Measurements from ENCODE around the gene PHF13.

PHF13 gene

DNA sequence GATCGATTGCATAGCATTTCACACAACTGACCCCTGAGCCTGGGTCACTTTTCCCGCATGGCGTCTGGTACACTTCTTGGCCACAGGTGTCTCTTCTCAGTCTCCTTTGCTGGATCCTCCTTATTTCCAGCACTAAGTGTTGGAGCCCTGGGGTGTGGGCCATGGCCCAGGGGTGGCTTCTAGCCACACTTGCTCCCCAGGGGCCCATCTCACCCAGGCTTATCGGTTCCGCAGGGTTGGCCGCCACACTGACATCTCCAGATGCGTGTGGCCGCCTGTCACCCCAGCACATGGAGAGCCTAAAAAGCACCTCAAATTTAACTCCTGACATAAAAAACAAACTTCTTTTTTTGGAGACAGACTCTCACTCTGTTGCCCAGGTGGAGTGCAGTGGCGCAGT lies 13.5 kb downstream of the PHF13 start:
- DNase-seq (ENCODE audit: extremely low spot score) = no peak
- TF ChIP-seq, protein P1, sequence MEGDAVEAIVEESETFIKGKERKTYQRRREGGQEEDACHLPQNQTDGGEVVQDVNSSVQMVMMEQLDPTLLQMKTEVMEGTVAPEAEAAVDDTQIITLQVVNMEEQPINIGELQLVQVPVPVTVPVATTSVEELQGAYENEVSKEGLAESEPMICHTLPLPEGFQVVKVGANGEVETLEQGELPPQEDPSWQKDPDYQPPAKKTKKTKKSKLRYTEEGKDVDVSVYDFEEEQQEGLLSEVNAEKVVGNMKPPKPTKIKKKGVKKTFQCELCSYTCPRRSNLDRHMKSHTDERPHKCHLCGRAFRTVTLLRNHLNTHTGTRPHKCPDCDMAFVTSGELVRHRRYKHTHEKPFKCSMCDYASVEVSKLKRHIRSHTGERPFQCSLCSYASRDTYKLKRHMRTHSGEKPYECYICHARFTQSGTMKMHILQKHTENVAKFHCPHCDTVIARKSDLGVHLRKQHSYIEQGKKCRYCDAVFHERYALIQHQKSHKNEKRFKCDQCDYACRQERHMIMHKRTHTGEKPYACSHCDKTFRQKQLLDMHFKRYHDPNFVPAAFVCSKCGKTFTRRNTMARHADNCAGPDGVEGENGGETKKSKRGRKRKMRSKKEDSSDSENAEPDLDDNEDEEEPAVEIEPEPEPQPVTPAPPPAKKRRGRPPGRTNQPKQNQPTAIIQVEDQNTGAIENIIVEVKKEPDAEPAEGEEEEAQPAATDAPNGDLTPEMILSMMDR (IDR thresholded peaks at IDR 0.05; ENCODE audit: control extremely low read depth, extremely low read depth, low read depth, missing control alignments) = no peak
- POLR2A ChIA-PET = no interaction called here
- CTCF ChIA-PET = interaction anchor here (1.3 kb wide), 1 partner anchor 73 kb away, joined by 4 read pairs; the partner anchor contains the start of gene NOL9

DNA sequence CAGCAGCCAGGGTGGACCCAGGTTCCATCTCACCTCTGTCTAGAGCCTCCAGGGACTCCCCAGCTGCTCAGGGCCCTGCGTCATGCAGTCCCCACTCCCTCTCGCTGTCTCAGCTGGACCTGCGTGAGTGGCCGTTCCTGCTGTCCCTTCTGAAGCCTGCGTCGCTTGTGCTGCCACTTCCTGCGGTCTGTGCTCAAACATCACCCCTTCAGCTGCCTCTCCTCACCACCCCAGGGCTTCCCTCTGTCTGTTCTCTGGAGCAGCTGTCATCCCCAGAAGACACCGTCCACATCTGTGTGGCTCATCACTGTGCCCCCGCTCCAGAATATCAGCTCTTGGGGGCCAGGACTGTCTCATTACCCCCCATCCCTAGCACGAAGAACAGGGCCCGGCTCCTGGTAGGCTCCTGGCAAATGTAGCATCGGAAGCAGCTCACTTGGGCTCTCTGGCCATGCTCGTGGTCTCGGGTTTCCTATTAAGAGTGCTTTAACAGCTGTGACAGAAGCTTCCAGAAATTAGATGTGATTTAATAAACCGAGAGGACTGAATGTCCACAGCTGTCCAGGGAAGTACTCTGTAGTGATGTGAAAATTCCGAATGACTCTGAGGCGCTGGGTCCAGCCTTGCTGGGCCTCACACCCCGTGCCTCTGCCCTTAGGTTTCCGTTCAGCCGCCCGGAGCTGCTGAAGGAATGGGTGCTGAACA lies 14.5 kb downstream of the PHF13 start:
- CTCF ChIA-PET = interaction anchor here (1.3 kb wide), 2 partner anchors 18 to 74 kb away, joined by 3 to 4 read pairs; partner anchors contain the start of gene NOL9
- DNase-seq (ENCODE audit: extremely low spot score) = no peak
- TF ChIP-seq, protein P1 (IDR thresholded peaks at IDR 0.05; ENCODE audit: control extremely low read depth, extremely low read depth, low read depth, missing control alignments) = no peak
- POLR2A ChIA-PET = no interaction called here

DNA sequence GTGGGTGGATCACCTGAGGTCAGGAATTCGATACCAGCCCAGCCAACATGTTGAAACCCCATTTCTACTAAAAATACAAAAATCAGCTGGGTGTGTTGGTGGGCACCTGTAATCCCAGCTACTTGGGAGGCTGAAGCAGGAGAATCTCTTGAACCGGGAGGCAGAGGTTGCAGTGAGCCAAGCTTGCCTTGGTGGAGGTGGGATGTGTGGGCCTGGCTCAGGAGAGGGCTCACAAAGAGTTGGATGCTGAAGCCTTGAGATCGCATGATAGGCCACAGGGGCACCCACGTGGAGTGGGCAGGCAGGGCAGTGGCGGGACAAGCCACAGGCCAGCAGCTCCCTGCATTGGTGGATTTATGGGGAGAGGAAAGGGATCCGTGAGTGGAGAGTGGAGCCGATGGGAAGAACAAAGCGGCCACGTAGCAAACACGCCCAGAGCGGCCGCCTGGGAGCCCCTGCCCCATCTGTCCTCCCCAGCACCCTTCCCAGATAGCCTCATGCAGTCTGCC lies 15.5 kb downstream of the PHF13 start:
- CTCF ChIA-PET = interaction anchor here (1.3 kb wide), 1 partner anchor 17 kb away, joined by 3 read pairs; no protein-coding TSS in a partner anchor
- POLR2A ChIA-PET = interaction anchor here (0.5 kb wide), 1 partner anchor 1024 kb away, joined by 6 read pairs; no protein-coding TSS in a partner anchor
- TF ChIP-seq, protein P1 (IDR thresholded peaks at IDR 0.05; ENCODE audit: control extremely low read depth, extremely low read depth, low read depth, missing control alignments) = no peak

DNA sequence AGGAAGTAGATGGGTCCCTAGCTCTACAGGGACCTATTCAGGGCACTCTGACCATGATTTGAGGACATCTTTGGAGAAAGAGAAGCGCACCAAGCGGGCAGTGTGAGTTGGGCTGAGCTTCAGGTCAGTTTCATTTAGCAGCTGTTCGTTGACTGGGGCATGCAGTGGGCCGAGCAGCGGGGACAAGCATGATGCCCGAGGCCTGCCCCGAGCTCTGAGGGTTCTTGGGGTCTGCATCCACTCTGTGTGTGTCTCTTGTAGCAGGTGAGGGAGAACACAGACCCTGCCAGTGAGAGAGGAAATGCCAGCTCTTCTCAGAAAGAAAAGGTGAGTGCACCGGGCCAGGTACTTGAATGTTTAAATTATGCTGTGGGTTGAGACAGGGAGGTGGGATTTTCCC lies 16.5 kb downstream of the PHF13 start:
- POLR2A ChIA-PET = no interaction called here
- CTCF ChIA-PET = interaction anchor here (1.8 kb wide), 1 partner anchor 16 kb away, joined by 5 read pairs; no protein-coding TSS in a partner anchor
- TF ChIP-seq, protein P1 (IDR thresholded peaks at IDR 0.05; ENCODE audit: control extremely low read depth, extremely low read depth, low read depth, missing control alignments) = no peak
- no peak for DNase-seq (ENCODE audit: extremely low spot score)

More for the DNA sequence above, 15.5 kb downstream of the PHF13 start:
- no peak for DNase-seq (ENCODE audit: extremely low spot score)

DNA sequence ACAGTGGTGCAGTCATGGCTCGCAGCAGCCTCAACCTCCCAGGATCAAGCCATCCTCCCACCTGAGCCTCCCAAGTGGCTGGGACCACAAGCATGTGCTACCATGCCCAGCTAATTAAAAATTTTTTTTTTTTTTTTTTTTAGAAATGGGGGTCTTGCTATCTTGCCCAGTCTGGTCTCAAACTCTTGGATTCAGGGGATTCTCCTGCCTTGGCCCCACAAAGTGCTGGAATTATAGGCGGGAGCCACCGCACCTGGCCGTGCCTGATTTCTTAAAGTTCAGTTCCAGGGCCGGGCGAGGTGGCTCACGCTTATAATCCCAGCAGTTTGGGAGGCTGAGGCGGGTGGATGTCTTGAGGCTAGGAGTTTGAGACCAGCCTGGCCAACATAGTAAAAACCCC lies 17.5 kb downstream of the PHF13 start:
- ChIA-PET POLR2A (no interaction called here), CTCF (interaction anchor here (1.8 kb wide), 2 partner anchors 8 to 15 kb away, joined by 5 to 6 read pairs; no protein-coding TSS in a partner anchor)
- TF ChIP-seq, protein P1 (IDR thresholded peaks at IDR 0.05; ENCODE audit: control extremely low read depth, extremely low read depth, low read depth, missing control alignments) = no peak
- DNase-seq (ENCODE audit: extremely low spot score) = no peak

DNA sequence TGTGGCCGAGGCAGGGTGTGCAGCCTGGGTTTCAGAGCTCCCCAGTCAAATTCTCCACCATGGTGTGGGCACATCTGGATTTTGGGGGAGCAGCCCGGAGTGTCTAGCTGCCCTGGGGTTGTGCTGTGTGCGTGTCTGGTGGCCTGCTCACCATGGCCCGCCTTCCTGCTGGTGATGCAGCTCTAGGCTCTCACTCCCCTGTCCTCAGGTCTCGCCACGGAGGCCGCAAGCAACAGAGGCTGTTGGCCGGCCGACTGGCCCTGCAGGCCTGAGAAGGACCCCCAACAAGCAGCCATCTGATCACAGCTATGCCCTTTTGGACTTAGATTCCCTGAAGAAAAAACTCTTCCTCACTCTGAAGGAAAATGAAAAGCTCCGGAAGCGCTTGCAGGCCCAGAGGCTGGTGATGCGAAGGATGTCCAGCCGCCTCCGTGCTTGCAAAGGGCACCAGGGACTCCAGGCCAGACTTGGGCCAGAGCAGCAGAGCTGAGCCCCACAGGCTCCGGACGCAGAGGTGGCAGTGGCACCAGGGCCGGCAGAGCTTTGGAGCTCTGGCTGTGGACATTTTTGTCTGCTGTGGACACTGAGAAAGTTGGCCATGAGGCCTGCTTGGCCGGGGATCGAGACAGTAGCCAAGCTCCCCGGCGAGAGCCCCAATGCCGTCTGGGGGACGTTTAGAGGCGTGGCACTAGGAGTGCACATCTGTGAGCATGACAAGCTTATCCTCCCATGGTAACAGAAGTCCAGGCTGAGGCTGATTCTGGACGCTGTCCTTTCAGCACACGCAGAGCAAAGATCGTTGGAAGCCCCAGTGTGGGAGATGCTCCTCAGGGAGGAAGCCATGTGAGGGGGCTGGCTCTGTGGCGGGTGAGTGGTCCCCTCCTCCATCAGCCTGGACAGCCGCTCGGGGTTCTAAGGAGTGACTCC lies 19.3 kb downstream of the PHF13 start:
- CTCF ChIA-PET = interaction anchor here (0.8 to 1.8 kb wide), 5 partner anchors 9 to 79 kb away, joined by 3 to 8 read pairs (median 3); partner anchors contain the start of genes DNAJC11 and NOL9
- POLR2A ChIA-PET = interaction anchor here (1.2 kb wide), 1 partner anchor 8 kb away, joined by 3 read pairs; no protein-coding TSS in a partner anchor
- TF ChIP-seq, protein P1 (IDR thresholded peaks at IDR 0.05; ENCODE audit: control extremely low read depth, extremely low read depth, low read depth, missing control alignments) = no peak
- DNase-seq (ENCODE audit: extremely low spot score) = no peak

All from GM10248 (cell line).